ENCODE results near the gene CTNS. TPM values are rescaled to one million over a fixed set of nuclear protein-coding genes. Genes with fewer than 3 reads are reported as not detected.

CTNS gene
- total and polyA plus RNA-seq, 2 of the 13 experiments (the other 11 are each of a cell fraction or from before 2014, with no cell fraction given): 9.5 to 13.7 TPM

DNA sequence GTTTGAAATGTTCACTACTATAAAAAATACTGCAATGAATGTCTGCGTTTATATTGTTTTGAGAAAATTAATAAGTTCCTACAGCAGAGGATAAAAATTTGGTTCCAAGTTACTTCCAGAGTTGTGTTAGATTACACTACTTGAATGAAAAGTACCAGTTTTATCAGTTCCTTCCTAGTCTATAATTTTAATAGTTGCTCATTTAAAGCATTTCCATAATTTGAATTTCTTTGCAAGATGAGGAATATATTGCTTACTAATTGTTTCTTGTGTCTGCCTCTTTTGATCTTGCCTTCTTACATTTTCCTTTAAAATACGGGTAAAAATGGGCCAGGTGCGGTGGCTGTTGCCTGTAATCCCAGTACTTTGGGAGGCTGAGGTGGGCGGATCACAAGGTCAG, 36.0 kb downstream of the CTNS start:
- H3K9ac ChIP-seq (ENCODE audit: insufficient read depth, low read depth, low read length): no peak overlapping the region
- ChIA-PET CTCF (ENCODE audit: low intra/inter-chr PET ratio, low total read pairs) (no interaction called here), POLR2A (no interaction called here)
- no peak overlapping the region for H3K4me3 ChIP-seq (replicated peaks in 1 of 3; ENCODE audit: insufficient read depth in 1 of 3, low read depth in 2 of 3, low read length in 3 of 3)
- no peaks in the 10 kb centered on the region for H3K36me3 ChIP-seq (replicated peaks in 1 of 2; ENCODE audit: control insufficient read depth in 1 of 2, insufficient read depth in 2 of 2, low read length in 2 of 2)
- H3K27me3 ChIP-seq (ENCODE audit: control insufficient read depth in 1 of 2, insufficient read depth in 2 of 2, low read length in 2 of 2): no peaks in the 10 kb centered on the region; a peak in 1 of 5 replicates
- TF ChIP-seq ZNF30 (CRISPR knock-in tag; IDR thresholded peaks at IDR 0.05) (no peak), SMAD9 (CRISPR knock-in tag; IDR thresholded peaks at IDR 0.05) (no peak), KDM6A (CRISPR knock-in tag; IDR thresholded peaks at IDR 0.05; ENCODE audit: low read depth) (no peak), GFI1 (CRISPR knock-in tag; IDR thresholded peaks at IDR 0.05; ENCODE audit: borderline replicate concordance) (no peak), ZNF431 (CRISPR knock-in tag; IDR thresholded peaks at IDR 0.05; ENCODE audit: borderline replicate concordance, low read depth) (no peak)
- TF ChIP-seq, protein P1, sequence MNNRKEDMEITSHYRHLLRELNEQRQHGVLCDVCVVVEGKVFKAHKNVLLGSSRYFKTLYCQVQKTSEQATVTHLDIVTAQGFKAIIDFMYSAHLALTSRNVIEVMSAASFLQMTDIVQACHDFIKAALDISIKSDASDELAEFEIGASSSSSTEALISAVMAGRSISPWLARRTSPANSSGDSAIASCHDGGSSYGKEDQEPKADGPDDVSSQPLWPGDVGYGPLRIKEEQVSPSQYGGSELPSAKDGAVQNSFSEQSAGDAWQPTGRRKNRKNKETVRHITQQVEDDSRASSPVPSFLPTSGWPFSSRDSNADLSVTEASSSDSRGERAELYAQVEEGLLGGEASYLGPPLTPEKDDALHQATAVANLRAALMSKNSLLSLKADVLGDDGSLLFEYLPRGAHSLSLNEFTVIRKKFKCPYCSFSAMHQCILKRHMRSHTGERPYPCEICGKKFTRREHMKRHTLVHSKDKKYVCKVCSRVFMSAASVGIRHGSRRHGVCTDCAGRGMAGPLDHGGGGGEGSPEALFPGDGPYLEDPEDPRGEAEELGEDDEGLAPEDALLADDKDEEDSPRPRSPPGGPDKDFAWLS (CRISPR knock-in tag; IDR thresholded peaks at IDR 0.05; ENCODE audit: borderline replicate concordance): no peak
- H3K27ac ChIP-seq (ENCODE audit: extremely low read length, insufficient read depth, low read length): no peak overlapping the region
- H4K20me1 ChIP-seq (ENCODE audit: insufficient read depth, low read length): peaks cover 4% of the 10 kb centered on the region; the same call in 1 of the 2 replicates
- no peak for FAIRE-seq
- peaks cover 17% of the 10 kb centered on the region for H3K79me2 ChIP-seq (ENCODE audit: insufficient read depth, low read length)
- no peak for DNase-seq (ENCODE audit: low spot score)
- H3K4me2 ChIP-seq (ENCODE audit: low read depth, low read length): no peak overlapping the region
- H3K4me1 ChIP-seq (ENCODE audit: insufficient read depth, low read length): peaks cover 35% of the 10 kb centered on the region
- WGBS (ENCODE audit: low lambda C conversion rate): 96% methylated on average over 4 of the region's 4 CpGs
- no peaks in the 10 kb centered on the region for H3K9me3 ChIP-seq (ENCODE audit: low read length)
- no TSS peak for BruUV-seq (replicated peaks)
- in situ Hi-C loops (cut with HindIII; ENCODE audit: extremely low pct_ligation_motif_present, low pct_unique_long_range_greater_than_20kb): no loop called here
- no peak for ATAC-seq
- intact Hi-C loops (cut with micrococcal nuclease; ENCODE audit: unreplicated experiment): no loop called here
- no peak overlapping the region for H2AFZ ChIP-seq (ENCODE audit: low read length)

DNA sequence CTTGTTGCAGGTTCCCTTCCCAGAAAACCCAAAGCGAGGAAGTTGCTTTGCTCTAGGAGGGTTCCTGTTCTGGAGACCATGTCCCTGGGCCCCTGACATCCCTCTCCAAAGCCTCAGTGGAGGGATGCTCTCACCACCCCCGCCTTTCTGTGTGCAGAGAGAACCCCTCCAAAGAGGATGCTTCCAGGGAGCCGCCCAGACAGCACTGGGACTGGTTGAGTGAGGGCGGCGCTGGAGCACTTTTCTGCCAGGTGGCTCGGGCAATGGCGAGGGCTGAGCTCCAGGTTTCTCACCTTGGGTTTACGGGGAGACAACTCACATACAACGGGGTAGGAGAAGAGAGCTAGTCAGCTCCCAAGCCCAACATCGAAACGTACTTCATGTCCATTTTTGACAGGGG, 39.3 kb downstream of the CTNS start:
- no peak overlapping the region for H3K4me3 ChIP-seq (replicated peaks in 1 of 3; ENCODE audit: insufficient read depth in 1 of 3, low read depth in 2 of 3, low read length in 3 of 3)
- DNase-seq (ENCODE audit: low spot score): no peak
- no peak overlapping the region for H2AFZ ChIP-seq (ENCODE audit: low read length)
- no peaks in the 10 kb centered on the region for H3K36me3 ChIP-seq (replicated peaks in 1 of 2; ENCODE audit: control insufficient read depth in 1 of 2, insufficient read depth in 2 of 2, low read length in 2 of 2)
- no peaks in the 10 kb centered on the region for H3K79me2 ChIP-seq (ENCODE audit: insufficient read depth, low read length)
- no peaks in the 10 kb centered on the region for H4K20me1 ChIP-seq (ENCODE audit: insufficient read depth, low read length)
- no peak for FAIRE-seq
- ChIA-PET CTCF (ENCODE audit: low intra/inter-chr PET ratio, low total read pairs) (no interaction called here), POLR2A (no interaction called here)
- no peak for TF ChIP-seq PRMT3 (CRISPR knock-in tag; IDR thresholded peaks at IDR 0.05; ENCODE audit: borderline replicate concordance, low read depth)
- no peak for TF ChIP-seq ISL2 (CRISPR knock-in tag; IDR thresholded peaks at IDR 0.05)
- no peak for TF ChIP-seq MAFG (CRISPR knock-in tag; IDR thresholded peaks at IDR 0.05)
- TF ChIP-seq, protein P2, sequence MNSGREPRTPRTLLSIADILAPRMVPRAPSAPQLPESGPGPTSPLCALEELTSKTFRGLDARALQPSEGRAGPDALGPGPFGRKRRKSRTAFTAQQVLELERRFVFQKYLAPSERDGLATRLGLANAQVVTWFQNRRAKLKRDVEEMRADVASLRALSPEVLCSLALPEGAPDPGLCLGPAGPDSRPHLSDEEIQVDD (CRISPR knock-in tag; IDR thresholded peaks at IDR 0.05; ENCODE audit: borderline replicate concordance): no peak
- no peak for TF ChIP-seq ZNF883 (CRISPR knock-in tag; IDR thresholded peaks at IDR 0.05; ENCODE audit: not compliant biosample characterization)
- TF ChIP-seq, protein P3, sequence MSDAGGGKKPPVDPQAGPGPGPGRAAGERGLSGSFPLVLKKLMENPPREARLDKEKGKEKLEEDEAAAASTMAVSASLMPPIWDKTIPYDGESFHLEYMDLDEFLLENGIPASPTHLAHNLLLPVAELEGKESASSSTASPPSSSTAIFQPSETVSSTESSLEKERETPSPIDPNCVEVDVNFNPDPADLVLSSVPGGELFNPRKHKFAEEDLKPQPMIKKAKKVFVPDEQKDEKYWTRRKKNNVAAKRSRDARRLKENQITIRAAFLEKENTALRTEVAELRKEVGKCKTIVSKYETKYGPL (CRISPR knock-in tag; IDR thresholded peaks at IDR 0.05): no peak
- TF ChIP-seq, protein P4, sequence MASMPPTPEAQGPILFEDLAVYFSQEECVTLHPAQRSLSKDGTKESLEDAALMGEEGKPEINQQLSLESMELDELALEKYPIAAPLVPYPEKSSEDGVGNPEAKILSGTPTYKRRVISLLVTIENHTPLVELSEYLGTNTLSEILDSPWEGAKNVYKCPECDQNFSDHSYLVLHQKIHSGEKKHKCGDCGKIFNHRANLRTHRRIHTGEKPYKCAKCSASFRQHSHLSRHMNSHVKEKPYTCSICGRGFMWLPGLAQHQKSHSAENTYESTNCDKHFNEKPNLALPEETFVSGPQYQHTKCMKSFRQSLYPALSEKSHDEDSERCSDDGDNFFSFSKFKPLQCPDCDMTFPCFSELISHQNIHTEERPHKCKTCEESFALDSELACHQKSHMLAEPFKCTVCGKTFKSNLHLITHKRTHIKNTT (CRISPR knock-in tag; IDR thresholded peaks at IDR 0.05): no peak
- TF ChIP-seq ZNF382 (CRISPR knock-in tag; IDR thresholded peaks at IDR 0.05; ENCODE audit: borderline replicate concordance): no peak
- H3K9ac ChIP-seq (ENCODE audit: insufficient read depth, low read depth, low read length): no peak overlapping the region
- H3K9me3 ChIP-seq (ENCODE audit: low read length): no peaks in the 10 kb centered on the region
- no peak overlapping the region for H3K4me2 ChIP-seq (ENCODE audit: low read depth, low read length)
- intact Hi-C loops (cut with micrococcal nuclease; ENCODE audit: unreplicated experiment) (no loop called here), in situ Hi-C loops (cut with HindIII; ENCODE audit: extremely low pct_ligation_motif_present, low pct_unique_long_range_greater_than_20kb) (no loop called here)
- 71% methylated on average over 7 of the region's 11 CpGs for WGBS (ENCODE audit: low lambda C conversion rate)
- H3K27ac ChIP-seq (ENCODE audit: extremely low read length, insufficient read depth, low read length): no peak overlapping the region
- no TSS peak for BruUV-seq (replicated peaks)
- no peaks in the 10 kb centered on the region for H3K27me3 ChIP-seq (ENCODE audit: control insufficient read depth in 1 of 2, insufficient read depth in 2 of 2, low read length in 2 of 2)
- ATAC-seq: no peak
- peaks cover 36% of the 10 kb centered on the region for H3K4me1 ChIP-seq (ENCODE audit: insufficient read depth, low read length)

All from HepG2 (cell line).